Body of pancreas (tissue), 4 donors: ENCODE data around the gene NRG3.

Experiments
- POLR2A ChIP-seq, 3 donors: fragments of 450-650 bp; IDR thresholded peaks; one replicate each; pipeline ENCODE4 v1.6.1; 2016; ENCODE audit warnings: antibody characterized with exemption in 3 of 3, mild to moderate bottlenecking in 2 of 3
- TF ChIP-seq, protein P1 (sequence below), 7 experiments: fragments of 450-650 bp in 4 of 7; fragments of 200-600 bp in 3 of 7; sonication (generic) in 3 of 7; IDR thresholded peaks; one replicate each; pipeline ENCODE4 v1.5.1; 2016 to 2019; ENCODE audit warnings: antibody characterized with exemption in 7 of 7

DNA sequence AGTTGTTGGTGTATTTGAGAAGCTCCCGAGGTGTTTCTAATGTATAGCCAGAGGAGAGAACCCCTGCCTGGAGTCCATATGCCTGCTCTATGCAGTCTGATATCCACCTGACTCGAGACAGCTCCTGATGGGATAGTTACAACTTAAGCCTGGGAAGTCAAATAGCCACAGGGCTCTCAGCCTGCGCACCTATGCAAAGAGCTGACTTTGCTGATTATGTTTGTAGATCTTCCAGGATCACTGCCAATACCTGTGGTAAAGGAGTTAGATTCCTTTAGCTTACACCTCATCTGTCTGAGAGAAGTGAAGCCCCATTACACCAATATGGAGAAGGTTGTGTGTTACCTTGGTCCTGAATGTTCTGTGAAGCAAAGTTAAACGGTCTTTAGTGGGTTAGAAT lies 1063.3 kb downstream of the NRG3 start:
- TF ChIP-seq, protein P1, sequence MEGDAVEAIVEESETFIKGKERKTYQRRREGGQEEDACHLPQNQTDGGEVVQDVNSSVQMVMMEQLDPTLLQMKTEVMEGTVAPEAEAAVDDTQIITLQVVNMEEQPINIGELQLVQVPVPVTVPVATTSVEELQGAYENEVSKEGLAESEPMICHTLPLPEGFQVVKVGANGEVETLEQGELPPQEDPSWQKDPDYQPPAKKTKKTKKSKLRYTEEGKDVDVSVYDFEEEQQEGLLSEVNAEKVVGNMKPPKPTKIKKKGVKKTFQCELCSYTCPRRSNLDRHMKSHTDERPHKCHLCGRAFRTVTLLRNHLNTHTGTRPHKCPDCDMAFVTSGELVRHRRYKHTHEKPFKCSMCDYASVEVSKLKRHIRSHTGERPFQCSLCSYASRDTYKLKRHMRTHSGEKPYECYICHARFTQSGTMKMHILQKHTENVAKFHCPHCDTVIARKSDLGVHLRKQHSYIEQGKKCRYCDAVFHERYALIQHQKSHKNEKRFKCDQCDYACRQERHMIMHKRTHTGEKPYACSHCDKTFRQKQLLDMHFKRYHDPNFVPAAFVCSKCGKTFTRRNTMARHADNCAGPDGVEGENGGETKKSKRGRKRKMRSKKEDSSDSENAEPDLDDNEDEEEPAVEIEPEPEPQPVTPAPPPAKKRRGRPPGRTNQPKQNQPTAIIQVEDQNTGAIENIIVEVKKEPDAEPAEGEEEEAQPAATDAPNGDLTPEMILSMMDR (IDR thresholded peaks at IDR 0.05), result no peak
- no peak for TF ChIP-seq POLR2A (IDR thresholded peaks at IDR 0.05)
